ENCODE results near the gene HDGF.
"Not testable (repeated sequence)": the region's sequence is repeated elsewhere in the genome, so short reads cannot be mapped to it uniquely, and the experiment has no call there.

The HDGF gene

DNA sequence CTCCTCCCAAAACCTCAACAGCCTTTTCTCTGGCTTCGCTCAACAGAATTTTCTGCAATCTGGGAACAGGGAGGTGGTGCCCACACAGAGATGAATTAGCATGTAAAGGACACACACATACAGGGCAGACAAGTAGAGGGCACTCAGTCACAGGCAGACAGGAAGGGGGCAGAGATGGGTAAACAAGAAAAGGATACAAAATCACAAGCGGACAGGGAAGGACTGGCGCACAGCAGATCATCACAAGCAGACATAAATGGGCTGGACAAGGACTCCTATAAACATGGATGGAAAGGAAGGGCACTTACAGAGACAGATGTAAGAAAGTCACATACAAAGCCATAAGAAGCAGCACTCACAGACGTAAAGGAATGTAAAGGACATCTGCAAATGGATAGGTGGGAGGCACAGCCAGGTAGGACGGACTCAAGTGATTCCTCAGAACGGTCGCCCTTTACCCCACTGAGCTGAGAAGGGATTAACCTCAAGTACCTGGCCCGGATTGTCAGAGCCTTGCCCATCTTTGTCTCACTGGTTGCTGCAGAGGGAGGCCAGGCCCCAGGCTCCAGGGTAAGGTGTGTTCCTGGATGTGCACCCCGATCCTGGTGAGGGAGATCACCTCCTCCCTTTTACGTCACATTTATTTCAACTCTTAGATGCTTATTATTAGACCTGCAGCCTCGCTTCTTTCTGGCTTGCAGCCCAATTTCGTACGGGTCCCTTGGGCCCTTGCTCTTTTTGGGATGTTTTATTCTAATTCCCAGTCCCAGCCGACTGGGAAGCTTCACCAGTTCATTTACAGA is 15.0 kb upstream of the HDGF start:
- Histone ChIP-seq H3K4me1 (ENCODE audit: control insufficient read depth, insufficient read depth, low read length) (peaks cover 27% of the 10 kb centered on the region), H3K27me3 (replicated peaks; ENCODE audit: control insufficient read depth, insufficient read depth, low read length) (no peaks in the 10 kb centered on the region), H3K36me3 (ENCODE audit: control insufficient read depth, insufficient read depth, low read length, severe bottlenecking) (peaks cover 14% of the 10 kb centered on the region), H3K9ac (ENCODE audit: low read length) (peak overlapping the region; percentile 92), H3K9me3 (ENCODE audit: control insufficient read depth, low read length) (no peaks in the 10 kb centered on the region), H3K4me3 (ENCODE audit: low read length) (peak overlapping the region; percentile 98)
- peak; percentile 37 for DNase-seq (ENCODE audit: low read depth)

DNA sequence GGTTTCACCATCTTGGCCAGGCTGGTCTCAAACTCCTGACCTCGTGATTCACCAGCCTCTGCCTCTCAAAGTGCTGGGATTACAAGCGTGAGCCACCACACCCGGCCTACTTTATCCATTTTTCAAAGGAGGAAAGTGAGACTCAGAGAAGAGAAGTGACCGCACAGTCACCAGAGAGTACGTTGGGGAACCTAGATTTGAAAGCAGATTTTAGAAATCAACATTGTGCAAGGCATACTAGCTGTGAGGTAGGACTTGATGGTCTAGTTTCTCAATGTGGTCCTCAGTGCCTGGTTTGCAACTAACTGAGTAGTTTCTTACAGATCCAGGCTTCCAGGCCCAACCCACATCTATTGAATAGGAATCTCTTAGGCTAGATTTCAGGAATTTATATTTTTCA is 14.2 kb upstream of the HDGF start:
- Histone ChIP-seq H3K27me3 (replicated peaks; ENCODE audit: control insufficient read depth, insufficient read depth, low read length) (no peaks in the 10 kb centered on the region), H3K9me3 (ENCODE audit: control insufficient read depth, low read length) (no peaks in the 10 kb centered on the region), H3K4me1 (ENCODE audit: control insufficient read depth, insufficient read depth, low read length) (peaks cover 27% of the 10 kb centered on the region), H3K36me3 (ENCODE audit: control insufficient read depth, insufficient read depth, low read length, severe bottlenecking) (peaks cover 8% of the 10 kb centered on the region), H3K9ac (ENCODE audit: low read length) (no peak overlapping the region), H3K4me3 (ENCODE audit: low read length) (peak overlapping the region; percentile 98)
- DNase-seq (ENCODE audit: low read depth), result no peak

DNA sequence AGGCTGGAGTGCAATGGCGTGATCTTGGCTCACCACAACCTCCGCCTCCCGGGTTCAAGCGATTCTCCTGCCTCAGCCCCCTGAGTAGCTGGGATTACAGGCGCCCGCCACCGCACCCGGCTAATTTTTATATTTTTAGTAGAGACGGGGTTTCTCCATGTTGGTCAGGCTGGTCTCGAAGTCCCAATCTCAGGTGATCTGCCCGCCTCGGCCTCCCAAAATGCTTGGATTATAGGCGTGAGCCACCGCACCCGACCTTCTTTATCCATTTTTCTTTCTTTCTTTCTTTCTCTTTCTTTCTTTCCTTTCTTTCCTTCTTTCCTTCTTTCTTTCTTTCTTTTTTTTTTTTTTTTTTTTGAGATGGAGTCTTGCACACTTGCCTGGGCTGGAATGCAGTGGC is 13.7 kb upstream of the HDGF start:
- not testable (repeated sequence) for H3K36me3 ChIP-seq (ENCODE audit: control insufficient read depth, insufficient read depth, low read length, severe bottlenecking); H3K9ac ChIP-seq (ENCODE audit: low read length); DNase-seq (ENCODE audit: low read depth); H3K27me3 ChIP-seq (replicated peaks; ENCODE audit: control insufficient read depth, insufficient read depth, low read length); H3K4me3 ChIP-seq (ENCODE audit: low read length); H3K9me3 ChIP-seq (ENCODE audit: control insufficient read depth, low read length)
- peaks cover 27% of the 10 kb centered on the region for H3K4me1 ChIP-seq (ENCODE audit: control insufficient read depth, insufficient read depth, low read length)

DNA sequence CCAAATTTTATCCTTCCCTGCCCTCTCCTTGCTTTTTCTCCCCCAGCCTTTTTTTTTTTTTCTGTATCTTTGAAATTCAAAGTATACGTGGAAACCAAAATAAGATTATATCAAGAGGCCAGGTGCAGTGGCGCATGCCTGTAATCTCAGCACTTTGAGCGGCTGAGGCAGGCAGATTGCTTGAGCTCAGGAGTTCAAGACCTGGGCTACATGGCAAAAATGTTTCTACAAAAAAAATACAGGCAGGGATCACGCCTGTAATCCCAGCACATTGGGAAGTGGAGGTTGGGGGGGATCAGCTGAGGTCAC is 9.3 kb upstream of the HDGF start:
- Histone ChIP-seq H3K4me1 (ENCODE audit: control insufficient read depth, insufficient read depth, low read length) (peaks cover 2% of the 10 kb centered on the region), H3K9me3 (ENCODE audit: control insufficient read depth, low read length) (no peaks in the 10 kb centered on the region), H3K4me3 (ENCODE audit: low read length) (no peak overlapping the region), H3K27me3 (replicated peaks; ENCODE audit: control insufficient read depth, insufficient read depth, low read length) (no peaks in the 10 kb centered on the region), H3K9ac (ENCODE audit: low read length) (no peak overlapping the region), H3K36me3 (ENCODE audit: control insufficient read depth, insufficient read depth, low read length, severe bottlenecking) (no peaks in the 10 kb centered on the region)
- no peak for DNase-seq (ENCODE audit: low read depth)

DNA sequence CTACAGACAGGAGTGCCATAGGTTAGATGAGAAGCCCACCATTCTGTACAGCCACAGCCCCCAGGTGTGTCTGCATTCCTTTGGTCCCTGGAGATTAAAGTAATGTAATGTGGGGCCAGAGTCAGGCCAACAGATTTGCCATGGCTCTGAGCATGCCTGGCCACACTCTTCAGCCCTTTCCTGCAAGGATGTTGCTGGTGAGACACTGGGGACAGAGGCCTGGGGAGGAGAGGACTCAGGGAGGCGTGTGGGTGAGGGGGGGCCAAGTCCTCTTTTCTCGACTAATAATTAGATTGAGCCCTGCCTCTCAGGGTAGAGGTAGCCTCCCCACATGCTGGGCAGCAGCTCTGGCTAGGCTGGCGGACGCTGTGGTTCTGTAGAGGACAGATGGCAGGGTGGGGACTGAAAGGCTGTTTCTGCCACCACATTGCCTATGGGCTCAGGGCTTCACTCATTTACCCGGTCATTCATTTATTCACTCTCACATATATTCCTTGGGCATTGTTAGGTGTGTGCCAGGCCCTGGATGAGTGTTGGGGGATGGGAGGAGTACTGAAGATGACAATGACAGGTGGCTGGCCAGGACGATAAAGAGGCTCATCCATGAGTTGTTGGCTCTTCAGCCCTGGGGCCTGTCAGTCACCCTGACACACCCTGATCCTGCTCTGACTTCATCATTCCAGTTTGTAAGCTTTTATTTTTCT is 8.8 kb upstream of the HDGF start:
- no peak for DNase-seq (ENCODE audit: low read depth)
- H3K4me1 ChIP-seq (ENCODE audit: control insufficient read depth, insufficient read depth, low read length), result no peaks in the 10 kb centered on the region
- no peaks in the 10 kb centered on the region for H3K9me3 ChIP-seq (ENCODE audit: control insufficient read depth, low read length)
- H3K4me3 ChIP-seq (ENCODE audit: low read length), result no peak overlapping the region
- no peak overlapping the region for H3K9ac ChIP-seq (ENCODE audit: low read length)
- H3K36me3 ChIP-seq (ENCODE audit: control insufficient read depth, insufficient read depth, low read length, severe bottlenecking), result no peaks in the 10 kb centered on the region
- H3K27me3 ChIP-seq (replicated peaks; ENCODE audit: control insufficient read depth, insufficient read depth, low read length), result no peaks in the 10 kb centered on the region

DNA sequence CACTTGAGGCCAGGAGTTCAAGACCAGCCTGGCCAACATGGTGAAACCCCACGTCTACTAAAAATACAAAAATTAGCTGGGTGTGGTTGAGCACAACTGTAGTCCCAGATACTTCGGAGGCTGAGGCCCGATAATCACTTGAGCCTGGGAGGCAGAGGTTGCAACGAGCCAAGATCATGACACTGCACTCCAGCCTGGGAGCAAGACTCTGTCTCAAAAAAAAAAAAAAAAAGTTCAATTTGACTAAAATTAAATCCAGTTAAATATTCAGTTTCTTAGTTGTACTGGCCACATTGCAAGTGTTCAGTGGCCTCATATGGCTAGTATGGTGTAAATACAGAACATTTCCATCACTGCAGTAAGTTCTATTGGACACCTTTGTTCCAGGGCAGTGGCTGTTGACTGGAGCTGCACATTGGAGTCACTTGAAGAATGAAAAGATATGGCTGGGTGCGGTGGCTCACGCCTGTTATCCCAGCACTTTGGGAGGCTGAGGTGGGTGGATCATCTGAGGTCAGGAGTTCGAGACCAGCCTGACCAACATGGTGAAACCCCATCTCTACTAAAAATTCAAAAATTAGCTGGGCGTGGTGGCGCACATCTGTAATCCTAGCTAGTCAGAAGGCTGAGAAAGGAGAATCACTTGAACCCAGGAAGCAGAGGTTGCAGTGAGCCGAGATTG is 6.2 kb upstream of the HDGF start:
- not testable (repeated sequence) for DNase-seq (ENCODE audit: low read depth); H3K9me3 ChIP-seq (ENCODE audit: control insufficient read depth, low read length); H3K36me3 ChIP-seq (ENCODE audit: control insufficient read depth, insufficient read depth, low read length, severe bottlenecking); H3K27me3 ChIP-seq (replicated peaks; ENCODE audit: control insufficient read depth, insufficient read depth, low read length); H3K4me3 ChIP-seq (ENCODE audit: low read length); H3K9ac ChIP-seq (ENCODE audit: low read length)
- peaks cover 12% of the 10 kb centered on the region for H3K4me1 ChIP-seq (ENCODE audit: control insufficient read depth, insufficient read depth, low read length)

DNA sequence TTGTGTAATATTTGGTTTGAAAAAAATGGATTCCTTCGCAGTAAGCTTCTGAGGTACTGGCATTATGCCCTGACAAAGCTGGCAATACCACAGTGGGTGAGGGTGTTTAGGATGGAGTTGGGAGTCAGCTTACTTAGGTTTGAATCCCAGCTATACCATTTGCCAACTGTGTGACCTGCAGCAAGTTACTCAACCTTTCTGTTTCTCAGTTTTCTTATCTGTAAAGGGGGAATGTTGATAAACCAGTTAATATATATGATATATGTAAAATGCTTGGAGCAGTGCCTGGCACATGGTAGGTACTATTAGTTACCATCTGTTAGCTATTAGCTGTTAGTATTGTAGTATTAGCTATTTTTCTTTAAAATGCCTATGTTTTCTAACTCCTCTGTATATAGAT is 4.9 kb upstream of the HDGF start:
- Histone ChIP-seq H3K4me3 (ENCODE audit: low read length) (no peak overlapping the region), H3K9ac (ENCODE audit: low read length) (no peak overlapping the region), H3K4me1 (ENCODE audit: control insufficient read depth, insufficient read depth, low read length) (peaks cover 17% of the 10 kb centered on the region), H3K27me3 (replicated peaks; ENCODE audit: control insufficient read depth, insufficient read depth, low read length) (no peaks in the 10 kb centered on the region), H3K36me3 (ENCODE audit: control insufficient read depth, insufficient read depth, low read length, severe bottlenecking) (no peaks in the 10 kb centered on the region), H3K9me3 (ENCODE audit: control insufficient read depth, low read length) (no peaks in the 10 kb centered on the region)
- DNase-seq (ENCODE audit: low read depth), result no peak

DNA sequence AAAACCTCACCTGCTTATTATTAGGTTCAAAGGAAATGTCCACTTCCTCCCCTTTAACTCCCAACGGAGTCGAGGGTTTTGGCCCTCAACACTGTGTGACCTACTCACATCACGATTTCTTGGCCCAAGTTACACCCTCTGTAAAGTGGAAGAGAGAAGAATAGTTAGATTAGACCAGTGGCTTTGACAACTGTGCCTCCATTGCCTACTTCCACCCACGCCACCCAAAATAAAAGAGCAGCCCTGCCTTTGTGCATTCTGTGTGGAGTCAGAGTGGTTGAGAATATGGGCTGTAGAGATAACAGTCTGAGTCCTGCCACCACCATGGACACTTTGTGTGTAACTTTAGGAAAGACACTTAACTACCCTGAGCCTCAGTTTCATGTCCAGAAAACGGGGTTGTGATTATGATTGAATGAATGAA is 4.1 kb upstream of the HDGF start:
- DNase-seq (ENCODE audit: low read depth), result no peak
- no peaks in the 10 kb centered on the region for H3K36me3 ChIP-seq (ENCODE audit: control insufficient read depth, insufficient read depth, low read length, severe bottlenecking)
- no peaks in the 10 kb centered on the region for H3K27me3 ChIP-seq (replicated peaks; ENCODE audit: control insufficient read depth, insufficient read depth, low read length)
- no peak overlapping the region for H3K9ac ChIP-seq (ENCODE audit: low read length)
- H3K9me3 ChIP-seq (ENCODE audit: control insufficient read depth, low read length), result no peaks in the 10 kb centered on the region
- H3K4me1 ChIP-seq (ENCODE audit: control insufficient read depth, insufficient read depth, low read length), result peaks cover 17% of the 10 kb centered on the region
- H3K4me3 ChIP-seq (ENCODE audit: low read length), result no peak overlapping the region

DNA sequence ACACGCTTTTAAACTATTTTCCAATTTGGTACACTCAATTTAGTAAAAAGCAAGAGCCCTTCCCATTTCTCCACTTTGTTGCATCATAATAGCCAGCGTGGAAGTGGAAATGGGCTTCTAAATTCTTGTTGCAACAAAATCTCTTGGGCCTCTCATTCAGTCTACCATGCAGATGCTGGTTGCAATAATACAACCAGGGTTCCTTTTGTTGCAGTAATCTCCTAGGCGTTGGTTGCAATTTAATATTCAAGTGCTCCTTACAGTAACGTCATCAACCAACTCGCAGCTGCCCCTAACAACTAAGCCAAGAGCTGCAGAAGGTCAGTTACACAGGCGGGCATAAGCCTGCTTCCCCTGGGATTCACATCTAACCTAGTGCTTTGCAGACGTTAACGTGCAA is 2.7 kb upstream of the HDGF start:
- Histone ChIP-seq H3K9ac (ENCODE audit: low read length) (no peak overlapping the region), H3K9me3 (ENCODE audit: control insufficient read depth, low read length) (no peaks in the 10 kb centered on the region), H3K27me3 (replicated peaks; ENCODE audit: control insufficient read depth, insufficient read depth, low read length) (no peaks in the 10 kb centered on the region), H3K36me3 (ENCODE audit: control insufficient read depth, insufficient read depth, low read length, severe bottlenecking) (no peaks in the 10 kb centered on the region), H3K4me3 (ENCODE audit: low read length) (no peak overlapping the region), H3K4me1 (ENCODE audit: control insufficient read depth, insufficient read depth, low read length) (peaks cover 24% of the 10 kb centered on the region)
- DNase-seq (ENCODE audit: low read depth), result no peak

DNA sequence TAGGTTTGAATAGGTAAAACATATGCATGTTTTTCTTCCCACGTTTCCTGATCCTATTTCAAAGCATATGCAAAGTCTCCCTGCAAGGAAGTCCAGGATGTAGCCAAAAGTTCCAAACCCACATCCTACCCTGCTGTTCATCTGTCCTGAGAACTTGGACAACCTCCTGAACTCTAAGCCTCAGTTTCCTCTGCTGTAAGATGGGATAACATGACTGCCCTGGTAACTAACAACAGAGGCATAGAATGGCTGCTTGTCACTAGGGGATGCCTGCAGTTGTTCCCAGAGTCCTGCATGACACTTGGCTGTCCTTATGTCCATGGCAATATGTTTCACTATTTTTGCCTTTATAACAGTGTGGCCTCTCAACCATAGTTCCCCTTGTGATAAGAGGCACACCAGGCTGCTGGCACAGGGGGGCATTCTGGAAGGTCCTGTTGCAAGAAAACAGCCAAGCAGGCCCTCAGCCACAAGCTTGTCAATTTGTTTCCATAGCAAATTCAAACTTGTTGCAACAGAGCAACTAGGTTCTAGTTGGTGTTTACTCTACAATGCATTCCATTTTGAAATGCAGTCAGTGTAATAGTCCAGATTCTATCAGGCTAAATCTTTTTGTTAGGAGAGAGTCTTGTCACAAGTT is 1.5 kb upstream of the HDGF start:
- peak; percentile 89 for DNase-seq (ENCODE audit: low read depth)
- Histone ChIP-seq H3K9me3 (ENCODE audit: control insufficient read depth, low read length) (no peaks in the 10 kb centered on the region), H3K4me3 (ENCODE audit: low read length) (peak overlapping the region; percentile 94), H3K4me1 (ENCODE audit: control insufficient read depth, insufficient read depth, low read length) (peaks cover 37% of the 10 kb centered on the region), H3K9ac (ENCODE audit: low read length) (peak overlapping the region; percentile 97), H3K36me3 (ENCODE audit: control insufficient read depth, insufficient read depth, low read length, severe bottlenecking) (no peaks in the 10 kb centered on the region), H3K27me3 (replicated peaks; ENCODE audit: control insufficient read depth, insufficient read depth, low read length) (no peaks in the 10 kb centered on the region)
